PC-3 (cell line): ENCODE results near the gene SNF8. TPM values are rescaled to one million over a fixed set of nuclear protein-coding genes. Genes with fewer than 3 reads are reported as not detected.
A peak's percentile ranks its signal among the peaks of the same experiment; 100 is the strongest.

Source experiments
- ATAC-seq: fragments of 200-7000 bp; cut with Tn5 transposase; 2 replicates; pipeline ENCODE4 v1.9.1; 2020; ENCODE audit warnings: mild to moderate bottlenecking, moderate library complexity
- Bru-seq: library from RNA; stranded (reverse); fragments of 400-500 nt; gene quantifications from one replicate; lab custom pipeline; 2021; lab: Mats Ljungman, UMichigan
- BruChase-seq, 2 experiments: library from RNA; stranded (reverse); fragments of 400-500 nt; gene quantifications; one replicate each; lab custom pipeline; 2021; lab: Mats Ljungman, UMichigan
- BruUV-seq: library from RNA; stranded (reverse); fragments of 400-500 nt; replicated peaks from 2 replicates; lab custom pipeline; 2021; lab: Mats Ljungman, UMichigan
- CTCF ChIA-PET: fragments of 300-600 bp; sonication (Branson Sonifier 250); formaldehyde crosslinking; loops from one replicate; lab custom pipeline; 2022; ENCODE audit warnings: antibody characterized with exemption; lab: Charles Lee
- POLR2A ChIA-PET: fragments of 300-600 bp; sonication (Branson Sonifier 250); formaldehyde crosslinking; loops from one replicate; lab custom pipeline; 2022; ENCODE audit warnings: antibody characterized with exemption; ENCODE audit not compliant: unreplicated experiment; lab: Charles Lee
- DNase-seq: peaks from one replicate; pipeline ENCODE4 v3.0.0-alpha.2; 2015
- H2AFZ ChIP-seq: fragments of 300-600 bp; sonication (generic); 2 replicates; pipeline ENCODE4 v1.6.0; 2016; ENCODE audit warnings: antibody characterized with exemption, low read length
- H3F3A ChIP-seq: fragments of 300-600 bp; sonication (generic); one replicate; pipeline ENCODE4 v1.6.0; 2017; ENCODE audit warnings: antibody characterized with exemption, low read length, control low read depth, mild to moderate bottlenecking; ENCODE audit not compliant: unreplicated experiment
- H3K27ac ChIP-seq: fragments of 300-600 bp; sonication (generic); 2 replicates; pipeline ENCODE4 v1.5.1; 2016; ENCODE audit warnings: mild to moderate bottlenecking, low read length
- H3K27me3 ChIP-seq: fragments of 300-600 bp; sonication (generic); 2 replicates; pipeline ENCODE4 v1.6.1; 2016; ENCODE audit warnings: low read length, mixed read lengths
- H3K36me3 ChIP-seq: fragments of 300-600 bp; sonication (generic); 2 replicates; pipeline ENCODE4 v1.6.1; 2016; ENCODE audit warnings: low read depth, mixed run types, low read length, mixed read lengths
- H3K4me1 ChIP-seq: fragments of 300-600 bp; sonication (generic); 2 replicates; pipeline ENCODE4 v1.5.1; 2016; ENCODE audit warnings: low read length; ENCODE audit not compliant: insufficient read depth
- H3K4me2 ChIP-seq: fragments of 300-600 bp; sonication (generic); 2 replicates; pipeline ENCODE4 v1.6.0; 2016; ENCODE audit warnings: low read length
- H3K4me3 ChIP-seq: fragments of 300-600 bp; sonication (generic); 2 replicates; pipeline ENCODE4 v1.5.1; 2016; ENCODE audit warnings: mild to moderate bottlenecking, low read length, mixed read lengths
- H3K79me2 ChIP-seq: fragments of 300-600 bp; sonication (generic); 2 replicates; pipeline ENCODE4 v1.6.1; 2017; ENCODE audit warnings: low read length, mixed read lengths
- H3K9ac ChIP-seq: fragments of 300-600 bp; sonication (generic); 2 replicates; pipeline ENCODE4 v1.6.0; 2016; ENCODE audit warnings: mild to moderate bottlenecking, low read length
- H3K9me2 ChIP-seq: fragments of 300-600 bp; sonication (generic); replicated peaks from 2 replicates; pipeline ENCODE4 v1.6.1; 2016; ENCODE audit warnings: mixed run types, low read length, mixed read lengths
- H3K9me3 ChIP-seq: fragments of 300-600 bp; sonication (generic); 2 replicates; pipeline ENCODE4 v1.6.1; 2016; ENCODE audit warnings: low read length, mixed read lengths
- H4K20me1 ChIP-seq: fragments of 300-600 bp; sonication (generic); 2 replicates; pipeline ENCODE4 v1.6.1; 2016; ENCODE audit warnings: low read length, mixed read lengths
- CTCF ChIP-seq: fragments of 300-600 bp; sonication (generic); conservative IDR thresholded peaks from 2 replicates; pipeline ENCODE4 v1.5.1; 2017; ENCODE audit warnings: antibody characterized with exemption, low read depth, mild to moderate bottlenecking, low read length
- EZH2 ChIP-seq: fragments of 300-600 bp; sonication (generic); IDR thresholded peaks from one replicate; pipeline ENCODE4 v1.6.1; 2017; ENCODE audit warnings: antibody characterized with exemption, mild to moderate bottlenecking, low read length; ENCODE audit not compliant: unreplicated experiment
- EZH2phosphoT487 ChIP-seq: fragments of 300-600 bp; sonication (generic); IDR thresholded peaks from 2 replicates; pipeline ENCODE4 v1.6.1; 2018; ENCODE audit warnings: mild to moderate bottlenecking, antibody characterized with exemption, low read length, borderline replicate concordance
- intact Hi-C: fragments of 100-400 bp; cut with micrococcal nuclease; formaldehyde crosslinking; loops from 2 replicates; pipeline ENCODE4 v1.9.0; 2023
- long read RNA-seq: library from polyadenylated mRNA; unstranded; transcript quantifications from one replicate; pipeline ENCODE4 v2.0.0, GENCODE V29; 2021; ENCODE audit not compliant: unreplicated experiment
- total RNA-seq: library from RNA; depleted of rRNA; stranded (reverse); fragments of >200 nt; gene quantifications from 2 replicates; pipeline ENCODE4 v1.2.3, GENCODE V29; 2014; rRNA removed

Gene SNF8
- total RNA-seq (278 TPM in 2 replicates), Bru-seq, nascent RNA (percentile 90 among the genes with signal in this experiment), BruChase-seq, experiment 1, labeled RNA remaining after a 6-hour chase (percentile 84 among the genes with signal in this experiment), BruChase-seq, experiment 2, labeled RNA remaining after a 2-hour chase (percentile 87 among the genes with signal in this experiment)
- long read RNA-seq, transcript SNF8-201 (8 exons, 951 nt) = minor isoform, 5 of 196 reads
- long read RNA-seq, transcript SNF8-202 (8 exons, 2,319 nt) = major isoform, 153 of 196 reads
- long read RNA-seq, partial matches to known transcripts = 8 of 196 reads
- long read RNA-seq, other reads (novel, unspliced or antisense) = 21 of 196 reads

- BruUV-seq = TSS peak; percentile 98
- no peaks in the 10 kb centered on the region for H3K9me3 ChIP-seq
- ATAC-seq (peak; percentile 95), DNase-seq (peak; percentile 97)
- H2AFZ ChIP-seq = peak within 1 kb of the TSS; percentile 96
- peaks cover 7% of the 10 kb centered on the region; the same call in 1 of the 2 replicates for H3K36me3 ChIP-seq
- peak within 1 kb of the TSS; percentile 80 for H3K4me3 ChIP-seq
- peaks cover 13% of the 10 kb centered on the region for H3K4me1 ChIP-seq
- peak within 1 kb of the TSS; percentile 100 for H3K4me2 ChIP-seq
- peak within 1 kb of the TSS; percentile 50 for H3K27ac ChIP-seq
- no peaks in the 10 kb centered on the region for H3K27me3 ChIP-seq
- ChIA-PET CTCF (interaction anchor here (1.0 kb wide), 2 partner anchors 10 to 88 kb away, joined by 3 read pairs; no protein-coding TSS in a partner anchor), POLR2A (interaction anchor here (0.5 to 1.1 kb wide), 10 partner anchors 16 to 1233 kb away, joined by 3 to 6 read pairs (median 3); partner anchors contain the start of genes ATP5MC1 and UBE2Z)
- no peaks in the 10 kb centered on the region for H3K9me2 ChIP-seq
- peak within 1 kb of the TSS; percentile 87 for H3K9ac ChIP-seq
- no peaks in the 10 kb centered on the region for H3F3A ChIP-seq
- intact Hi-C loops = loop anchor here (5.0 kb wide), 1 partner anchor 248 kb away; no protein-coding TSS in a partner anchor
- H4K20me1 ChIP-seq = no peaks in the 10 kb centered on the region
- H3K79me2 ChIP-seq = peaks cover 39% of the 10 kb centered on the region
- no peak for TF ChIP-seq EZH2phosphoT487
- no peak for TF ChIP-seq EZH2
Observed at GRCh38 chr17:48944515-48945260, at the start of gene SNF8. Gene SNF8, minus strand, starts transcription at chr17:48944842. Its CDS starts 108 bp downstream, at chr17:48944734.

GRCh38 chr17:48993951-48994350 is 49.3 kb upstream of the SNF8 start:
- Histone ChIP-seq H3K79me2 (no peaks in the 10 kb centered on the region), H3K9me3 (no peaks in the 10 kb centered on the region), H3K4me1 (no peaks in the 10 kb centered on the region), H3K4me3 (no peak overlapping the region), H3K27me3 (peaks cover 90% of the 10 kb centered on the region), H3K27ac (no peak overlapping the region), H2AFZ (no peak overlapping the region), H3K36me3 (no peaks in the 10 kb centered on the region), H3K9me2 (no peaks in the 10 kb centered on the region), H3K4me2 (no peak overlapping the region), H3F3A (no peaks in the 10 kb centered on the region), H4K20me1 (no peaks in the 10 kb centered on the region), H3K9ac (no peak overlapping the region)
- TF ChIP-seq EZH2phosphoT487 (no peak), EZH2 (no peak), CTCF (no peak)
- ChIA-PET CTCF (no interaction called here), POLR2A (no interaction called here)
- ATAC-seq (no peak), DNase-seq (no peak)
- BruUV-seq = no TSS peak
- intact Hi-C loops = no loop called here

- H3K27ac ChIP-seq = no peak overlapping the region
- no peak overlapping the region for H3K4me3 ChIP-seq
- no peak overlapping the region for H2AFZ ChIP-seq
- H3K36me3 ChIP-seq = no peaks in the 10 kb centered on the region
- no peaks in the 10 kb centered on the region for H3K79me2 ChIP-seq
- ChIA-PET CTCF (no interaction called here), POLR2A (interaction anchor here (0.7 kb wide), 1 partner anchor 190 kb away, joined by 4 read pairs; no protein-coding TSS in a partner anchor)
- H3F3A ChIP-seq = no peaks in the 10 kb centered on the region
- intact Hi-C loops = no loop called here
- no peaks in the 10 kb centered on the region for H4K20me1 ChIP-seq
- H3K27me3 ChIP-seq = peaks cover 90% of the 10 kb centered on the region
- no peak overlapping the region for H3K9ac ChIP-seq
- ATAC-seq = no peak
- DNase-seq = no peak
- H3K9me2 ChIP-seq = no peaks in the 10 kb centered on the region
- H3K4me1 ChIP-seq = no peaks in the 10 kb centered on the region
- TF ChIP-seq CTCF (no peak), EZH2phosphoT487 (no peak), EZH2 (no peak)
- H3K4me2 ChIP-seq = no peak overlapping the region
- no TSS peak for BruUV-seq
- no peaks in the 10 kb centered on the region for H3K9me3 ChIP-seq
Observed at GRCh38 chr17:48993305-48993704, 48.7 kb upstream of the SNF8 start.
